ENCODE data around the gene RAPGEF3.

RAPGEF3 gene

GRCh38 chr12:47744778-47745436 is 13.8 kb downstream of the RAPGEF3 start:
- Histone ChIP-seq H3K27ac (replicated peaks) (no peak overlapping the region), H3K4me3 (replicated peaks; ENCODE audit: insufficient read depth, low read length) (no peak overlapping the region), H3K27me3 (ENCODE audit: insufficient read depth, poor library complexity, severe bottlenecking) (no peaks in the 10 kb centered on the region)
- no peak for DNase-seq (ENCODE audit: low read depth in 1 of 2, low spot score in 1 of 2)
- TF ChIP-seq CTCF (IDR thresholded peaks at IDR 0.05; ENCODE audit: insufficient read depth, low read length) (no peak), POLR2AphosphoS5 (IDR thresholded peaks at IDR 0.05; ENCODE audit: low read depth) (no peak), REST (IDR thresholded peaks at IDR 0.05; ENCODE audit: insufficient replicate concordance, low read depth) (no peak), GABPA (IDR thresholded peaks at IDR 0.05; ENCODE audit: low read depth) (no peak), SPI1 (IDR thresholded peaks at IDR 0.05; ENCODE audit: borderline replicate concordance, low read depth) (no peak)

- H3K27ac ChIP-seq (replicated peaks) = no peak overlapping the region
- H3K27me3 ChIP-seq (ENCODE audit: insufficient read depth, poor library complexity, severe bottlenecking) = no peaks in the 10 kb centered on the region
- TF ChIP-seq REST (IDR thresholded peaks at IDR 0.05; ENCODE audit: insufficient replicate concordance, low read depth) (no peak), SPI1 (IDR thresholded peaks at IDR 0.05; ENCODE audit: borderline replicate concordance, low read depth) (no peak), CTCF (IDR thresholded peaks at IDR 0.05; ENCODE audit: insufficient read depth, low read length) (peak; percentile 29)
- H3K4me3 ChIP-seq (replicated peaks; ENCODE audit: insufficient read depth, low read length) = no peak overlapping the region
- DNase-seq (ENCODE audit: low read depth in 1 of 2, low spot score in 1 of 2) = peak in 1 of 2 experiments; percentile 25
These were observed 14.6 kb downstream of the RAPGEF3 start for GRCh38 chr12:47744005-47744651.

GRCh38 chr12:47743311-47743860 is 15.3 kb downstream of the RAPGEF3 start:
- Histone ChIP-seq H3K4me3 (replicated peaks; ENCODE audit: insufficient read depth, low read length) (no peak overlapping the region), H3K27ac (replicated peaks) (no peak overlapping the region), H3K27me3 (ENCODE audit: insufficient read depth, poor library complexity, severe bottlenecking) (no peaks in the 10 kb centered on the region)
- no peak for DNase-seq (ENCODE audit: low read depth in 1 of 2, low spot score in 1 of 2)
- TF ChIP-seq POLR2AphosphoS5 (IDR thresholded peaks at IDR 0.05; ENCODE audit: low read depth) = no peak
- no peak for TF ChIP-seq REST (IDR thresholded peaks at IDR 0.05; ENCODE audit: insufficient replicate concordance, low read depth)
- TF ChIP-seq SPI1 (IDR thresholded peaks at IDR 0.05; ENCODE audit: borderline replicate concordance, low read depth) = no peak
- TF ChIP-seq CTCF (IDR thresholded peaks at IDR 0.05; ENCODE audit: insufficient read depth, low read length) = no peak
- TF ChIP-seq GABPA (IDR thresholded peaks at IDR 0.05; ENCODE audit: low read depth) = no peak

All from HL-60 (cell line).